Measurements from ENCODE around the gene DCAF4. TPM values are rescaled to one million over a fixed set of nuclear protein-coding genes. Genes with fewer than 3 reads are reported as not detected.
"Not testable (repeated sequence)": the region's sequence is repeated elsewhere in the genome, so short reads cannot be mapped to it uniquely, and the experiment has no call there.

Gene DCAF4
- total RNA-seq, 2 experiments from 2014 or later: 13.6 to 15.6 TPM

DNA sequence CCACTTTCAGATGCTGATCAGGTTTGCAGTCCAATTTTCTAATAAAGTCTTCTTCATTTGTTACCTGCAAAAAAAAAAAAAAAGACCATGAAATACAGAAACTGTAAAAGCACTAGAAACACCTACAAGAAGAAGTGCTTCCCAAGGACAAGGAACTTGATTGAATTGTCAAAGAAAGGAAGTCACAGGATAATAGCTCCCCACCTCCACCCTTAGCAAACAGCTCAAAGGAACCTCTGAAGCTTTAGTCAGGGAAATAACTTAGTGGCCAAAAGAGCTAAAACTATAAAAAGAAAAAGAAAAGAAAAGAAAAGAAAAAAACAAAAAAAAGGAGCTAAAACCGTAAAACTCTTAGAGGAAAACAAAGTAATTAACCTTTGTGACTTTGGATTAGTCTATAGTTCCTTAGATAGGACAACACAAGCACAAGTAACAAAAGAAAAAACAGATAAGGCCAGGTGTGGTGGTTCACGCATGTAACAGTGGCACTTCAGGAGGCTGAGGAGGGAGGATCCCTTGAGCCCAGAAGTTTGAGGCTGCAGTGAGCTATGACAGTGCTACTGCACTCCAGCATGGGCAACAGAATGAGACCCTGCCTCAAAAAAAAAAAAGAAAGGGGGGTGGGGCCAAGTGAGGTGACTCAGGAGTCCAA, 72.1 kb downstream of the DCAF4 start:
- peaks cover 4% of the 10 kb centered on the region for H3K4me1 Mint-ChIP-seq
- peaks cover 34% of the 10 kb centered on the region for H3K36me3 Mint-ChIP-seq (ENCODE audit: low read depth)
- ChIA-PET CTCF (no interaction called here), POLR2A (no interaction called here)
- H3K4me3 Mint-ChIP-seq: no peak overlapping the region
- no peak overlapping the region for H3K27ac Mint-ChIP-seq
- no peaks in the 10 kb centered on the region for H3K27me3 Mint-ChIP-seq
- H3K9me3 Mint-ChIP-seq: no peaks in the 10 kb centered on the region
- DNase-seq: no peak

DNA sequence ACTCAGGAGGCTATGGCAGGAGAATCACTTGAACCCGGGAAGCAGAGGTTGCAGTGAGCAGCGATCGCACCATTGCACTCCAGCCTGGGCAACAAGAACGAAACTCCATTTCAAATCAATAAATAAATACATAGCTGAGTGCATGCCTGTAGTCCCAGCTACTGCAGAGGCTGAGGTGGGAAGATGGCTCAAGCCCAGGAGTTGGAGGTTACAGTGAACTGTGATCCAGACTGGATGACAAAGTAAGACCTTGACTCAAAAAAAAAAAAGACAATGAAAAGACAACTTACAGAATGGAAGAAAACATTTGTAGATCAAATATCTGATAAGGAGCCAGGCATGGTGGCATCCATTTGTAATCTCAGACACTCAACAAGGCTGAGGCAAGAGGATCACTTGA, 73.1 kb downstream of the DCAF4 start:
- H3K27me3 Mint-ChIP-seq: no peaks in the 10 kb centered on the region
- DNase-seq: no peak
- no peak overlapping the region for H3K4me3 Mint-ChIP-seq
- peaks cover 33% of the 10 kb centered on the region for H3K36me3 Mint-ChIP-seq (ENCODE audit: low read depth)
- H3K9me3 Mint-ChIP-seq: no peaks in the 10 kb centered on the region
- CTCF ChIA-PET: no interaction called here
- no peak overlapping the region for H3K27ac Mint-ChIP-seq
- POLR2A ChIA-PET: no interaction called here
- peaks cover 4% of the 10 kb centered on the region for H3K4me1 Mint-ChIP-seq

DNA sequence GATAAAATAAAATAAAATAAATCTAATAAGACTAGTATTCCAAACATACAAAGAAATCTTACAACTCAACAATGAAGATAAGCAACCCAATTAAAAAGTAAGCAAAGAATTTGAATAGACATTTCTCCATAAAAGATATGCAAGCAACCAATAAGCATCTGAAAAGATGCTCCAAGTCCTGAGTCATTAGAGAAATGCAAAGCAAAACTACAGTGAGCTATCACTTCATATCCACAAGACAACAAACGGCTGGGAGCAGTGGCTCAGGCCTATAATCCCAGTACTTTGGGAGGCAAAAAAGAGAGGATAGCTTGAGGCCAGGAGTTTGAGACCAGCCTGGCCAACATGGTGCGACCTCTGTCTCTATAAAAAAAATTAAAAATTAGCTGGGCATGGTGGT, 73.8 kb downstream of the DCAF4 start:
- POLR2A ChIA-PET: interaction anchor here (1.2 kb wide), 1 partner anchor 13 kb away, joined by 3 read pairs; no protein-coding TSS in a partner anchor
- CTCF ChIA-PET: no interaction called here
- no peaks in the 10 kb centered on the region for H3K27me3 Mint-ChIP-seq

DNA sequence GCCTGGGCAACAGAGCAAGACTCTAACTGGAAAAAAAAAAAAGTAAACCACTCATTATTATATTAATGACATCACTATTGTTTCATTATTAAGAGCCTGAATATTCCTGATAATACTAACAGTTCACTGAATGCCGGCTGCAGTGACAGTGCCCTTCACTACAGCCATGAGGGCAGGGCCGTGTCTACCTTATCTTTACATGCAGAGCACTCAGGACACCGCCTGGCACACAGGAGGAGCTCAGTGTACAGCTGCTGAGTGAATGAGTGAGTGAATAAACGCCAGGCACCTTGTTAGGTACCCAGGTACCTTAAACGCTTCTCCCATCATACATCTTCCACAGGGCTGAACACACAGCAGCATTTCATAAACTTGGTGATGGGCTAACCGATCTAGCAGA, 77.4 kb downstream of the DCAF4 start:
- Mint-ChIP-seq H3K4me1 (peaks cover 4% of the 10 kb centered on the region), H3K4me3 (no peak overlapping the region), H3K36me3 (ENCODE audit: low read depth) (peaks cover 13% of the 10 kb centered on the region), H3K9me3 (no peaks in the 10 kb centered on the region), H3K27ac (no peak overlapping the region), H3K27me3 (no peaks in the 10 kb centered on the region)
- ChIA-PET POLR2A (no interaction called here), CTCF (no interaction called here)
- DNase-seq: no peak

More for the DNA sequence above, 73.8 kb downstream of the DCAF4 start:
- Mint-ChIP-seq H3K4me1 (peaks cover 4% of the 10 kb centered on the region), H3K36me3 (ENCODE audit: low read depth) (peaks cover 32% of the 10 kb centered on the region), H3K9me3 (no peaks in the 10 kb centered on the region), H3K4me3 (no peak overlapping the region), H3K27ac (no peak overlapping the region)
- DNase-seq: no peak

DNA sequence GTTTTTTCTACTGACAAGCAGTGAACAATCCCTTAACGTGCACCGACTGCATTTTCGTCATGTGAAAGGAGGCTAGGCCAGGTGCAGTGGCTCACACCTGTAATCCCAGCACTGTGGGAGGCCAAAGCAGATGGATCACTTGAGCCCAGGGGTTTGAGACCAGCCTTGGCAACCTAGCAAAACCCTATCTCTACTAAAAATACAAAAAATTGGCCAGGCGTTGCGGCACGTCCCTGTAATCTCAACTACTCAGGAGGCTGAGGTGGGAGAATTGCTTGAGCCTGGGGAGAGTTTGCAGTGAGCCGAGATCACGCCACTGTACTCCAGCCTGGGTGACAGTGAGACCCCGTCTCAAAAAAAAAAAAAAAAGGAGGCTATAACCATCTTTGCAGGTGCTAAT, 78.4 kb downstream of the DCAF4 start:
- H3K27me3 Mint-ChIP-seq, DNase-seq, H3K4me1 Mint-ChIP-seq, POLR2A ChIA-PET, CTCF ChIA-PET, H3K27ac Mint-ChIP-seq, H3K4me3 Mint-ChIP-seq, H3K9me3 Mint-ChIP-seq: not testable (repeated sequence)
- peaks cover 20% of the 10 kb centered on the region for H3K36me3 Mint-ChIP-seq (ENCODE audit: low read depth)

DNA sequence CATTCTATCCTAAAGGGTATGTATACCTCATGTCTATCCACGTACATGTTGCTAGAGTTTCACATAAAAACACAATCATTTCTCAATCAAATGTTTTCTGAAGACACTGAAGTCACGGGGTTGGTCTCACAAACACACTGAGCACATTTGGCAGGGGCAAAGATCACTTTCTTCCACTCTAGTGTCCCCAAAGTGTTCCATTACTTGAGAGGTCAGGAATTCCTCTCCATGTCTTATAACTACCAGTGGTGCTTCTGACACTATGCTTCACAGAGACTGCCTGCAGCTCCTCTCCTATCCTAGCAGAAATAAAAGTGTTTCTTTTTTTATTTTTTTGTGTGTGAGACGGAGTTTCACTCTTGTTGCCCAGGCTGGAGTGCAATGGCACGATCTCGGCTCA, 81.6 kb downstream of the DCAF4 start:
- ChIA-PET CTCF (no interaction called here), POLR2A (interaction anchor here (1.4 to 1.5 kb wide), 2 partner anchors 50 to 51 kb away, joined by 3 to 4 read pairs; partner anchors contain the start of gene RBM25)
- Mint-ChIP-seq H3K4me3 (no peak overlapping the region), H3K4me1 (peaks cover 5% of the 10 kb centered on the region), H3K9me3 (no peaks in the 10 kb centered on the region), H3K27me3 (no peaks in the 10 kb centered on the region), H3K27ac (no peak overlapping the region), H3K36me3 (ENCODE audit: low read depth) (peaks cover 34% of the 10 kb centered on the region)
- DNase-seq: no peak

DNA sequence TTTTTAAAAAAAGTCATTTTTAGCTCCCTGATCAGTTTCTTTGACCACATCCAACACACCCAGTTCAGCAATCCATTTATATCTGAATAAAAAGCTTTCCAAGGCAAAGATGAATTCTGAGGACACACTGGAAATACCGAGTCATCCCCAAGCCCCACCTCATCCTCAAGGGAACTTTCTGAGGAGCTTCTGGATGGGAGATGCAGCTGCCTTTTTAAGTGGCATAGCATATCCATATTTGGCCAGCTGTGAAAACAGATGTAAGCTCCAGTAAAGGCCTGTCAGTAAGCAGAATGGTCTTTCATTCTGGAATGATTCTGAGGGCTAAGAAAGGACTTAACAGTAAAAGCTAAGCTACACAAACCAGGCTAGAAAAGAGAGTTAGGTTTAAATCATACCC, 82.2 kb downstream of the DCAF4 start:
- no peak overlapping the region for H3K27ac Mint-ChIP-seq
- no peak for DNase-seq
- peaks cover 11% of the 10 kb centered on the region for H3K4me1 Mint-ChIP-seq
- H3K27me3 Mint-ChIP-seq: no peaks in the 10 kb centered on the region
- no peak overlapping the region for H3K4me3 Mint-ChIP-seq
- ChIA-PET CTCF (no interaction called here), POLR2A (interaction anchor here (1.4 to 1.5 kb wide), 2 partner anchors 49 to 50 kb away, joined by 3 to 4 read pairs; partner anchors contain the start of gene RBM25)
- H3K36me3 Mint-ChIP-seq (ENCODE audit: low read depth): peaks cover 39% of the 10 kb centered on the region
- H3K9me3 Mint-ChIP-seq: no peaks in the 10 kb centered on the region

Other genes with a start within 250 kb of the DCAF4 start
- gene DPF3, start 32.4 kb upstream of the DCAF4 start, total RNA-seq: 10 to 100 TPM; 14.9 to 15.4 TPM
- 10 to 100 TPM; 17.8 to 18.4 TPM for gene ZFYVE1, start 100.6 kb downstream of the DCAF4 start, total RNA-seq
- gene RBM25, start 132.1 kb downstream of the DCAF4 start, total RNA-seq: 10 to 100 TPM; 86.9 TPM
- 10 to 100 TPM; 41.8 to 44.5 TPM for gene PSEN1, start 210.0 kb downstream of the DCAF4 start, total RNA-seq

Measured in activated CD4-positive, alpha-beta memory T cell treated with anti-CD3 and anti-CD28 coated beads, Interleukin-2, amount 10 ng/mL, durations not matched to agents 7 days and 5 days (primary cell).